ENCODE measurements around the gene RIPOR3. TPM values are rescaled to one million over a fixed set of nuclear protein-coding genes. Genes with fewer than 3 reads are reported as not detected.

The RIPOR3 gene
- total RNA-seq, 1 experiment from 2014 or later, result 0.46 TPM

DNA sequence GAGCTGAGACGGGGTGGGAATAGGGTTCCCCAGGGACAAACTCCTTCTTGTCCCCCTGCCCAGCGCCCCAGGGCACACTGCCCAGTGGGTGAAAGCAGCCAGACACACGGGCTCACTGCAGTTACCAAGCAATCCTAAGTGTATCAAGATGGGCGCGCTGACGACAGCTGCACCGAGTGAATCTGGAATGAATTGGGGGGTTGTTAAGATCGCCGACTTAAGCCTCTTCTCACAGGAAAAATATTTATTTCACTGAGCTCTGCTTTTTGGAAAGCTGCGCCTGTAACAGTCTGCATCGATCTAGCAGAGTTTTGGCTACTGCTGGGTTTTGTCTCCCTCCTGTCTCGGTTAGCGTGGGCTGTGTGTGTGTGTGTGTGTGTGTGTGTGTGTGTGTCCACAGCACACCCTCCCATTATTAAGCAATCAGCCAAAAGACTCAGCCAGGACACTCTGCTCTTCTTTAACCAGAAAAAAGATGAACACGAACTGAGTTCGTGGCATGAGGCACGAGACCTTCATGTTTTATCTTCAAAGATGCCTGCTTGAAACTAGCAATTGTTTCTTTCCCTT is 35.9 kb downstream of the RIPOR3 start:
- Histone ChIP-seq H3K27me3 (ENCODE audit: insufficient read depth, low read length) (no peaks in the 10 kb centered on the region), H4K8ac (replicated peaks; ENCODE audit: insufficient read length, low read depth, low read length) (no peak overlapping the region), H2BK15ac (ENCODE audit: low read depth, low read length) (no peak overlapping the region), H3K9ac (ENCODE audit: extremely low read depth, insufficient read length, low read length) (no peak overlapping the region), H2AK5ac (ENCODE audit: insufficient read length, low read length) (no peak overlapping the region), H3K79me1 (ENCODE audit: insufficient read depth, low read depth, low read length, poor library complexity, severe bottlenecking) (no peaks in the 10 kb centered on the region), H4K20me1 (ENCODE audit: control insufficient read depth, insufficient read depth, insufficient read length) (no peaks in the 10 kb centered on the region), H3K79me2 (ENCODE audit: insufficient read depth, low read length) (no peaks in the 10 kb centered on the region), H3K14ac (ENCODE audit: insufficient read depth, low read length) (no peak overlapping the region), H3K9me3 (ENCODE audit: control insufficient read depth, low read depth, low read length) (no peaks in the 10 kb centered on the region), H3K56ac (ENCODE audit: insufficient read length, low read depth, low read length) (no peak overlapping the region), H2BK12ac (ENCODE audit: insufficient read length, low read depth, low read length) (no peak overlapping the region), H2BK20ac (ENCODE audit: low read depth, low read length, poor library complexity, severe bottlenecking) (no peak overlapping the region), H3K27ac (ENCODE audit: insufficient read length, low read depth, low read length) (no peak overlapping the region), H3K23ac (ENCODE audit: insufficient read length, low read depth, low read length) (no peak overlapping the region), H2BK5ac (ENCODE audit: insufficient read length, low read length) (no peak overlapping the region), H2BK120ac (ENCODE audit: low read depth, low read length, poor library complexity, severe bottlenecking) (no peak overlapping the region), H3T11ph (ENCODE audit: low read length) (no peak overlapping the region), H3K4ac (ENCODE audit: low read depth, low read length) (no peak overlapping the region), H4K91ac (ENCODE audit: insufficient read length, low read depth, low read length) (no peak overlapping the region), H3K4me1 (ENCODE audit: insufficient read depth, low read length) (no peaks in the 10 kb centered on the region; the same call in 1 of the 2 replicates), H3K4me2 (ENCODE audit: insufficient read depth, insufficient read length, low read length) (no peak overlapping the region), H4K5ac (ENCODE audit: insufficient read length, low read depth, low read length) (no peak overlapping the region), H2AFZ (ENCODE audit: low read length) (no peak overlapping the region), H3K23me2 (ENCODE audit: insufficient read length, low read depth, low read length, poor library complexity, severe bottlenecking) (no peaks in the 10 kb centered on the region), H3K18ac (ENCODE audit: insufficient read length, low read depth, low read length) (no peak overlapping the region)
- WGBS (ENCODE audit: extremely low coverage, insufficient read length, low lambda C conversion rate), result no CpG with 5 or more reads among the region's 16 CpGs
- H3K4me1 Mint-ChIP-seq, result peaks cover 10 to 21% of the 10 kb centered on the region in 2 experiments; a peak in 3 of 4 replicates
- H3K27ac Mint-ChIP-seq, result no peak overlapping the region; a peak in 2 of 7 replicates
- H3K4me3 Mint-ChIP-seq, result no peak overlapping the region
- peaks cover 0 to 5% (median 0%) of the 10 kb centered on the region in 3 experiments; a peak in 1 of 7 replicates for H3K36me3 Mint-ChIP-seq (ENCODE audit: insufficient read depth in 1 of 3, low read depth in 3 of 3)
- H3K27me3 Mint-ChIP-seq (ENCODE audit: low read depth), result no peaks in the 10 kb centered on the region; the same call in none of the 2 replicates
- TF ChIP-seq, protein P1, sequence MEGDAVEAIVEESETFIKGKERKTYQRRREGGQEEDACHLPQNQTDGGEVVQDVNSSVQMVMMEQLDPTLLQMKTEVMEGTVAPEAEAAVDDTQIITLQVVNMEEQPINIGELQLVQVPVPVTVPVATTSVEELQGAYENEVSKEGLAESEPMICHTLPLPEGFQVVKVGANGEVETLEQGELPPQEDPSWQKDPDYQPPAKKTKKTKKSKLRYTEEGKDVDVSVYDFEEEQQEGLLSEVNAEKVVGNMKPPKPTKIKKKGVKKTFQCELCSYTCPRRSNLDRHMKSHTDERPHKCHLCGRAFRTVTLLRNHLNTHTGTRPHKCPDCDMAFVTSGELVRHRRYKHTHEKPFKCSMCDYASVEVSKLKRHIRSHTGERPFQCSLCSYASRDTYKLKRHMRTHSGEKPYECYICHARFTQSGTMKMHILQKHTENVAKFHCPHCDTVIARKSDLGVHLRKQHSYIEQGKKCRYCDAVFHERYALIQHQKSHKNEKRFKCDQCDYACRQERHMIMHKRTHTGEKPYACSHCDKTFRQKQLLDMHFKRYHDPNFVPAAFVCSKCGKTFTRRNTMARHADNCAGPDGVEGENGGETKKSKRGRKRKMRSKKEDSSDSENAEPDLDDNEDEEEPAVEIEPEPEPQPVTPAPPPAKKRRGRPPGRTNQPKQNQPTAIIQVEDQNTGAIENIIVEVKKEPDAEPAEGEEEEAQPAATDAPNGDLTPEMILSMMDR (conservative IDR thresholded peaks at IDR 0.05), result no peak
- H3K9me3 Mint-ChIP-seq, result peaks cover 0 to 3% of the 10 kb centered on the region in 2 experiments; a peak in 2 of 5 replicates
- DNase-seq, result no peak
